Mucosa of stomach (tissue), 1 donor: Measurements from ENCODE around the gene CTRL.
"Not testable (repeated sequence)": the region's sequence is repeated elsewhere in the genome, so short reads cannot be mapped to it uniquely, and the experiment has no call there.

Experiments used
- H3K27me3 ChIP-seq: one replicate; pipeline ENCODE4 v1.7.0; 2013; ENCODE audit warnings: mild to moderate bottlenecking, low read length; ENCODE audit not compliant: control insufficient read depth, insufficient read depth
- H3K36me3 ChIP-seq: one replicate; pipeline ENCODE4 v1.7.0; 2013; ENCODE audit warnings: low read length; ENCODE audit not compliant: control insufficient read depth, insufficient read depth
- H3K4me1 ChIP-seq: one replicate; pipeline ENCODE4 v1.7.0; 2013; ENCODE audit warnings: mild to moderate bottlenecking, low read length; ENCODE audit not compliant: control insufficient read depth, insufficient read depth
- H3K4me3 ChIP-seq: one replicate; pipeline ENCODE4 v1.7.0; 2013; ENCODE audit warnings: low read length
- H3K9ac ChIP-seq: one replicate; pipeline ENCODE4 v1.7.0; 2013; ENCODE audit warnings: mild to moderate bottlenecking, low read length, moderate library complexity
- H3K9me3 ChIP-seq: one replicate; pipeline ENCODE4 v1.7.0; 2013; ENCODE audit warnings: mild to moderate bottlenecking, low read length, moderate library complexity; ENCODE audit not compliant: control insufficient read depth
- donor health status: Pancreatic carcinoma.

CTRL gene

GRCh38 chr16:67943256-67943618 is 11.6 kb upstream of the CTRL start:
- Histone ChIP-seq H3K9ac (no peak overlapping the region), H3K27me3 (no peaks in the 10 kb centered on the region), H3K36me3 (no peaks in the 10 kb centered on the region), H3K4me1 (peaks cover 20% of the 10 kb centered on the region), H3K9me3 (no peaks in the 10 kb centered on the region), H3K4me3 (no peak overlapping the region)

GRCh38 chr16:67942510-67943255 is 11.0 kb upstream of the CTRL start:
- Histone ChIP-seq H3K27me3 (no peaks in the 10 kb centered on the region), H3K4me3 (no peak overlapping the region), H3K9me3 (no peaks in the 10 kb centered on the region), H3K4me1 (peaks cover 20% of the 10 kb centered on the region), H3K9ac (no peak overlapping the region), H3K36me3 (no peaks in the 10 kb centered on the region)

- Histone ChIP-seq H3K4me3 (no peak overlapping the region), H3K36me3 (no peaks in the 10 kb centered on the region), H3K9ac (no peak overlapping the region), H3K27me3 (no peaks in the 10 kb centered on the region), H3K4me1 (peaks cover 23% of the 10 kb centered on the region), H3K9me3 (no peaks in the 10 kb centered on the region)
Observed at GRCh38 chr16:67942200-67942509, 10.5 kb upstream of the CTRL start.

GRCh38 chr16:67941469-67942199 is 10.0 kb upstream of the CTRL start:
- Histone ChIP-seq H3K9ac (no peak overlapping the region), H3K4me3 (no peak overlapping the region), H3K27me3 (no peaks in the 10 kb centered on the region), H3K4me1 (peaks cover 27% of the 10 kb centered on the region), H3K9me3 (no peaks in the 10 kb centered on the region), H3K36me3 (no peaks in the 10 kb centered on the region)

- Histone ChIP-seq H3K27me3 (no peaks in the 10 kb centered on the region), H3K9me3 (no peaks in the 10 kb centered on the region), H3K36me3 (no peaks in the 10 kb centered on the region), H3K4me1 (peaks cover 27% of the 10 kb centered on the region), H3K4me3 (no peak overlapping the region), H3K9ac (no peak overlapping the region)
Observed at GRCh38 chr16:67940446-67941089, 8.9 kb upstream of the CTRL start.

GRCh38 chr16:67939507-67940445 is 8.1 kb upstream of the CTRL start:
- Histone ChIP-seq H3K4me1 (peaks cover 35% of the 10 kb centered on the region), H3K9ac (no peak overlapping the region), H3K36me3 (no peaks in the 10 kb centered on the region), H3K9me3 (no peaks in the 10 kb centered on the region), H3K27me3 (no peaks in the 10 kb centered on the region), H3K4me3 (no peak overlapping the region)

- H3K36me3 ChIP-seq, H3K9me3 ChIP-seq, H3K27me3 ChIP-seq, H3K4me3 ChIP-seq, H3K9ac ChIP-seq: not testable (repeated sequence)
- peaks cover 31% of the 10 kb centered on the region for H3K4me1 ChIP-seq
Observed at GRCh38 chr16:67937713-67938112, 6.1 kb upstream of the CTRL start.

GRCh38 chr16:67936880-67937605 is 5.4 kb upstream of the CTRL start:
- peaks cover 31% of the 10 kb centered on the region for H3K4me1 ChIP-seq
- peak overlapping the region; percentile 93 for H3K9ac ChIP-seq
- H3K4me3 ChIP-seq = peak overlapping the region; percentile 91
- no peaks in the 10 kb centered on the region for H3K36me3 ChIP-seq
- H3K9me3 ChIP-seq = no peaks in the 10 kb centered on the region
- H3K27me3 ChIP-seq = no peaks in the 10 kb centered on the region

GRCh38 chr16:67936124-67936879 is 4.6 kb upstream of the CTRL start, which contains the start of gene PSMB10:
TSS of gene PSMB10 (minus strand) at chr16:67936850. CDS start at chr16:67936749, 101 bp downstream.
- peak within 1 kb of the TSS; percentile 93 for H3K9ac ChIP-seq
- no peaks in the 10 kb centered on the region for H3K27me3 ChIP-seq
- H3K4me1 ChIP-seq = peaks cover 31% of the 10 kb centered on the region
- no peaks in the 10 kb centered on the region for H3K36me3 ChIP-seq
- peak within 1 kb of the TSS; percentile 91 for H3K4me3 ChIP-seq
- no peaks in the 10 kb centered on the region for H3K9me3 ChIP-seq

GRCh38 chr16:67935402-67936123 is 3.9 kb upstream of the CTRL start:
- H3K36me3 ChIP-seq = no peaks in the 10 kb centered on the region
- H3K4me3 ChIP-seq = peak overlapping the region; percentile 91
- H3K27me3 ChIP-seq = no peaks in the 10 kb centered on the region
- H3K9me3 ChIP-seq = no peaks in the 10 kb centered on the region
- peak overlapping the region; percentile 93 for H3K9ac ChIP-seq
- H3K4me1 ChIP-seq = peaks cover 30% of the 10 kb centered on the region
